ENCODE data around the gene PRR13.
"Not testable (repeated sequence)": the region's sequence is repeated elsewhere in the genome, so short reads cannot be mapped to it uniquely, and the experiment has no call there.

Gene PRR13

GRCh38 chr12:53439582-53439981, 2.0 kb upstream of the PRR13 start:
- not testable (repeated sequence) for DNase-seq

- no peak for DNase-seq
Measured at GRCh38 chr12:53443955-53444354, 2.4 kb downstream of the PRR13 start.

- DNase-seq, result not testable (repeated sequence)
Measured at GRCh38 chr12:53444593-53445325, 3.2 kb downstream of the PRR13 start.

DNA sequence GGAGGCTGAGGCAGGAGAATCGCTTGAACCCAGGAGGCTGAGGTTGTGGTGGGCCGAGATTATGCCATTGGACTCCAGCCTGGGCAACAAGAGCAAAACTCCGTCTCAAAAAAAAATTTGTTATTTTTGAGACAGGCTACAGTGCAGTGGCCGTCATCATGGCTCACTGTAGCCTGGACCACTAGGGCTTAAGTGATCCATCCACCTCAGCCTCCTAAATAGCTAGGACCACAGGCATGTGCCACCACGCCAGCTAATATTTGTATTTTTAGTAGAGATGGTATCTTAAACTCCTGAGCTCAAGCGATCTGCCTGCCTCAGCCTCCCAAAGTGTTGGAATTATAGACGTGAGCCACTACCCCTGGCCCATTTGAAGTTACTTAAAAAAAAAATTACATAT, 9.4 kb downstream of the PRR13 start:
- DNase-seq, result no peak

DNA sequence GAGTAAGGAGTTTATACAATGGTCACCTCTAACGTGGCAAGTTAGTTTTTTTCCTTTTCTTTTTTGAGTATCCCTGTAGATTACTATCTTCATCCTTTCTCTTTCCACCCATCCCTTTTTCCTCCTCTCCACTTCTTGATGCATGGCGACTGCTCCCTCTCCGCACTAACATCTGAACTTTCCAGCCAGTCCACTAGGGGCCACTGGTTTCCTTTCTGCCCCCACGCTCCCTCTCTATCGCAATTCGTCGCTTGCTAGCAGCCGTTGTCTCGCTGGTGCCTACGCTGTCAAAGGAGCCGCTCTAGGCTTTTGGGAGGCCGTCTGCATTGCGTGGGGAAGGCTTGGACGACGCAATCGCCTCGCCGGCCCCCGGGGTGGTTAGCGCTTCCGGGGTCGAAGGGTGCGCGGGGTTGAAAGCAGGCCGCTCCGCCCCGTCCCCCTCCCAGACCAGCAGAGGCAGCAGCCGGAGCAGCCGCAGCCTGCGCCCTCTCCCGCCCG, 10.2 kb downstream of the PRR13 start, which contains the start of gene PCBP2:
TSS of gene PCBP2 (plus strand) at position 442 of the 498 bp plus-strand sequence. CDS start 2,699 bp downstream, outside the sequence.
- peak; percentile 95 to 99 (median 97) for DNase-seq

- peak; percentile 62 to 83 (median 75) for DNase-seq
Measured at GRCh38 chr12:53452159-53453077, 10.9 kb downstream of the PRR13 start.

DNA sequence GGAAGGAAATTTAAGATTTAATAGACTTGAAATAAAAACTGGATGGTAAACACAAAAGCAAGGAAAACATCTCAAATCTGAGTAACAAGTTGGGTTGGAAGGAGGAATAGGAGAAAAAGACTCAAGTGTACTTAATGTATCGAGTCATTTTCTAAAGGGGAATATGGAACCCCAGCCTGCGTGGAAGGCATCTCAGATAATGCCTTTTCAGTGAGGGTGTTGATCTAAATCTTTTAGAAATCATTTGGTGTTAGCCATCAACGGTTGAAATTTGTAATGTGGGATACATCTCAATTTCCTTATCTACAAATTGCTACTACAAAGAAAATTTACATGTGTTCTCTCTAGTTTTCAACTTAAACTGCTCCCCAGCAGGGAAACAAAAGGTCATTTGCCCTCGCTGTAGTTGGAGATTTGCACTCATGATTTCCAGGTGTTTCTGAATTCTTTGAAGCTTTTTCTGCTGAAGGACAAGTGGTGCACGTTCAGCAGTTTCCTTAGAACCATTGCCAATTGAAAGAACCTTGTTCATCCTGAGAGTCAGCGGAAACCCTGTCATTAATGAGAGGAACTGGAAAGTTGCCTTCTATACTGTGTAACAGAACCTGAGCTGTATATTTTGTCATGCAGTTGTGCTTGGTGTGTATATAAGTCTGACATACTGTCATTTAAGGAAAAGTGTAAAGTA, 12.6 kb downstream of the PRR13 start:
- no peak for DNase-seq

DNA sequence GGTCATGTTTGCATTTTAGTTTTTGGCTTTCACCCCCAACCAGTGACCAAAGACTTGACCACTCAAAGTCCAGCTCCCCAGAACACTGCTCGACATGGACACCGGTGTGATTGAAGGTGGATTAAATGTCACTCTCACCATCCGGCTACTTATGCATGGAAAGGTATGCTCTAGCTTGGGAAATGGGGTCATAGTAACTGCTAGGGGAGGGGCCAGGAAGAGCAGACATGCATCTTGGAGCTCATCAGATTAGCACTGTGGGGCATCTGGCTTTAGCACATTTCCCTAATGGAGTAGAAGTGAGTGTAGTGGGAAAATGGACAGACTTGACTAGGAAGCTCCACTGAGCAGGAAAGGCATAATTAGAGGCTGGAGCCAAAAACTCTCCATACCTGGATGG, 13.2 kb downstream of the PRR13 start:
- no peak for DNase-seq

GRCh38 chr12:53456654-53457366, 15.3 kb downstream of the PRR13 start:
- no peak for DNase-seq

DNA sequence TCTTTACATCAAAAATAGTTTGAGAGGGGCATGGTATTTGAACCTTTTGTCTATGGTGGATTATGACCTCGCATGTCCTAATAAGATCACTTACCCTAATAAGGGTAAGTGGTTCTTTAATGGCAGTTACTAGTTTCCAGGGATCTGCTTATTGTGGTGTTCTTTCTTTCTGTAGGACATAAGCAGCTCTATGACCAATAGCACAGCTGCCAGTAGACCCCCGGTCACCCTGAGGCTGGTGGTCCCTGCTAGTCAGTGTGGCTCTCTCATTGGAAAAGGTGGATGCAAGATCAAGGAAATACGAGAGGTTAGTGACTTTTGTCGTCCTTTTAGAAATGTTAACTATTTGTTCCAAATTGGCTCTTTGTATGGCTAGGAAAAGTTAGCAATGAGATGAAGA, 17.6 kb downstream of the PRR13 start:
- no peak for DNase-seq

DNA sequence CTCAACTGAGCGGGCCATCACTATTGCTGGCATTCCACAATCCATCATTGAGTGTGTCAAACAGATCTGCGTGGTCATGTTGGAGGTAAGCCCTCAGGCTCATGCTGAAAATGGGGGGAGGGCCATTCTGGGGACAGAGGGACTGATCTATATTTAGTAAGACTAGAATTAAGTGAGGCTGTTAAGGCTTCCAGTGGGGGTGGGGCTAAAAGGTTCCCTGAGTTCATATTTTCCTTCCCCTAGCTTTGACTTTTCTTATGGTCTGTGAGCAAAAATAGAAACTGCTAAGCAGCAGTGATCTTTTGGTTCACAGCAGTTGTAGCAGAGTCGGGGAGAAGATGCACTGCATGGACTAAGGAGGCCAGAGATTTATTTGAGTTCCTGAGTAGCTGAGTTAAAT, 19.5 kb downstream of the PRR13 start:
- DNase-seq, result no peak

DNA sequence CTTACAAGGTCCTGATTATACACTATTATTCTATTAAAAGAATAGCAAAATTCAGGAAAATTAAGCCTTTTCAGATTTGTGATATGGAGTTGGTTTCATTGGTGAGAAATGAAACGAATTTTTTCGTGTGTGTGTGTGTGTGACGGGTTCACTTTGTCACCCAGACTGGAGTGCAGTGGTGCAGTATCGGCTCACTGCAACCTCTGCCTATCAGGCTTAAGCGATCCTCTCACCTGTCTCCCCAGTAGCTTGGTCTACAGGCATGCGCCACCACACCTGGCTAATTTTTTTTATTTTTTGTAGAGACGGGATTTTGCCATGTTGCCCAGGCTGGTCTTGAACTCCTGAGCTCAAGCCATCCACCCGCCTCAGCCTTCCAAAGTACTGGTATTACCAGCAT, 20.1 kb downstream of the PRR13 start:
- DNase-seq, result no peak

DNA sequence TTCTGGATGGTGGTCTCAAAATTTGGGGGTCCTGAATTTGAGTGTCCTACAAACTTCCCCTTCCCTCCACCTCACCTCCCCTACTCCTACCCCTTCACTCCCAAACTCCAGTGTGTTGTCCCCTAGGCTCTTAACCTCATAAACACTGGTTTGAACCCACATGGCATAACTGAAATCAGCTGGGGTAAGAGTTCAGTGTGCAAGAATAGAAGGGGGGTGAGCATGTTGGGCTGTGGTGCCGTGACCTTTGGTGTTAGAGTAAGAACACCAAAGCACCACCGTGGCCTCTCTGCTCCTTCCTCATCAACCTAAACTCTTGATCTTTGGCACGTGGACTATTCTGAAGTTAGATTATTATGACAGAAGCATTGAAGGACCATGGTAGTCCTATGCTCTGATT, 21.4 kb downstream of the PRR13 start:
- DNase-seq, result no peak

GRCh38 chr12:53463802-53464560, 22.4 kb downstream of the PRR13 start:
- no peak for DNase-seq

GRCh38 chr12:53464685-53465418, 23.3 kb downstream of the PRR13 start:
- no peak for DNase-seq

DNA sequence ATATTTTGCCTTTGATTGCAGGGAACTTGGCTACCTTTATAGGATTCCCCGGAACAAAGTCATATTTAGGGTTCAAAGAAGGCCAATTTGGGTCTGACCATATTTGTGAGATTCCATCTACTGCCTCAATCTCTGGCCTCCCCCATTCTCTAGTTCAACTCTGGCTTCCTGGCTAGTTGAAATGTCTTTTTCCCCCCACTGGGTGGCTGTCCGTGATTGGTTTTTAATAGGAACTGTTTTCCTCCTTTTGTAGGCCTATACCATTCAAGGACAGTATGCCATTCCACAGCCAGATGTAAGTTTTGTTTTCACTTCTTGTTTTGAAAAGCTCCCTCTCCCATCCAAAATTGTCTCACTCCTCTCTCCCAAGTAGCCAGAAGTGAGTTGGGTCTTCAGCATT, 24.1 kb downstream of the PRR13 start:
- DNase-seq, result no peak

GRCh38 chr12:53466640-53467039, 25.1 kb downstream of the PRR13 start:
- DNase-seq, result no peak

- DNase-seq, result no peak
Measured at GRCh38 chr12:53467082-53467481, 25.5 kb downstream of the PRR13 start.

- no peak for DNase-seq
Measured at GRCh38 chr12:53467880-53468279, 26.3 kb downstream of the PRR13 start.

DNA sequence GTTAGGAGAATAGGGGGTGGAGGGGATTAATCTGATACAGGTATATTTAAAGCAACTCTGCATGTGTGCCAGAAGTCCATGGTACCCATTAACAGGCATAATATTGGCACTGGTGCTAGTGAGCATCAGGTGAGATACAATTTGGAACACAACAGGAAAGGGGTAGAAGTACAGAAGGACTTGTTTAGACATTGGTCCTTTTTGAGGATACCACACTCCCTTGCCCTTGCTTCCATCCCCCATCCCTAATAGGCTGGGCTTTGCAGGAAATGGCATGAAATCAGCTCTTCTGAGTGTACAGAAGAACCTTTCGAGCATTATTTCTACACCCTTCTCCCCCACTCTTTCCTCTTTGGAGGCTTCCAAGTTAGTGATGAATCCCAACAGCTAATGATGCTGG, 26.7 kb downstream of the PRR13 start:
- no peak for DNase-seq

DNA sequence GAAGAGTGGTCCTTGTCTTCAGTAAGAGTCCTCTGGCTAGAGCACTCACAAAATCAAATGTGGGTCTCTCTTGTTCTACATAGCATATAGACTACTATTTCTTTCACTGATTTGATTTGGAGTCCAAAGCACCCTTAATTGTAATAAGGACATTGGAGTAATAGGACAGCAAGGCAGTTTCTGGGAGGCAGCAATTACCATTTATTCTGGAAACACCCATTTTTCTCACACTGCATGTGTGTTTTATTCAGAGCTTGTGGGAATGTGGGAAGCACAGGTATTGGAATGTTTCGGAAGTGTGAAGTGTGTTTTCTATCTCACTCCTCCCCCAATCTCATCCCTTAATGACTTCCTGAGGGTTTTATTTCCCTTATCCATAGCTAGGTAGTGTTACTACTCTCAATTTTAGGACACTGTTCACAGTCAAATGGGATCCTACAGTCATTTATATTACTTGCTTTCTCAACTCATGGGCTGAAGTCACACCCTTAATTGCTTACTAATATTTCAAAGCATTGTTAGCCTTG, 30.6 kb downstream of the PRR13 start:
- no peak for DNase-seq
